NCI-H2227 (cell line): ENCODE results near the gene RANBP17.

Experiments used
- DNase-seq: peaks from one replicate; lab custom pipeline; 2025; ENCODE audit not compliant: unreplicated experiment; lab: John Stamatoyannopoulos, UW

Gene RANBP17

DNA sequence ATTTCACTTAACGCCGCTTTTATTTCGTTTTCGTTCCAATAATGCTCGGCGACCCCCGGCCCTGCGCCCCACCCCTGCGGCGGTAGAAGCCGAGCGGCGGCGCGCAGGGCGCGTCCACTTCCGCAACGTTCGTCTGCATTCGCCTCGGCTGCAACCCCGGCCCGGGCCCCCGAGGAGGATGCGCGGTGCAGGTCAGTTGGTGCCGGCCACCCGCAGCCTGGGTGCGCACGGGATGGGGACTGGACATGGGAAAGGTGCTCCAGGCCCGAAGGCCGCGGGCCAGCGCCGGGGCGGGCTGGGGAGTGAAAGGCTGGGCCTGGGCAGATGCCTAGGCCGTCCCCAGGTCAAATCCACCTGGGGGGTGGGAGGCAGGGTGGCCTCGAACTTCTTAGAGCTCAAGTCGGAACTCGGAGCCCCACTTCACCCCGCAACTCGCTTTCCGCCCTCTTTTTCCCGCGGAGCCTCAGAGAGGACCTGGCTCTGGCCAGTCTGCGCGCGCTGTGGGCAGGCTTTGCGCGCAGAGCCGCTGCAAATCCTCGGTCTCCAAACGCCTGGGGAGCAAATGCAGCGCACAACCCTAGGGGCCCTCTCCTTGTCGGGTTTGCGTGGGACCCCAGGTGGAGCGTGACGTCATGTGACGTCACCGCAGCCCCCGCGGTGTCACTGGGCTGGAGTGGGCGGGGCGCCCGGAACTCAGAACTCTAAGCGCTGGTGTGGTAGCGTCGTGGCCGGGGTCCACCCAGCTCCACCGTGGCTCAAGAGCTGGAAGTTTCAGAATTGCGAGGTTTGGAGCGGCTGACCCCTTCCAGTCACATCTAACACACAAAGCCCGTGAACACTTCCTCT, 450.5 kb downstream of the RANBP17 start:
- DNase-seq: no peak

DNA sequence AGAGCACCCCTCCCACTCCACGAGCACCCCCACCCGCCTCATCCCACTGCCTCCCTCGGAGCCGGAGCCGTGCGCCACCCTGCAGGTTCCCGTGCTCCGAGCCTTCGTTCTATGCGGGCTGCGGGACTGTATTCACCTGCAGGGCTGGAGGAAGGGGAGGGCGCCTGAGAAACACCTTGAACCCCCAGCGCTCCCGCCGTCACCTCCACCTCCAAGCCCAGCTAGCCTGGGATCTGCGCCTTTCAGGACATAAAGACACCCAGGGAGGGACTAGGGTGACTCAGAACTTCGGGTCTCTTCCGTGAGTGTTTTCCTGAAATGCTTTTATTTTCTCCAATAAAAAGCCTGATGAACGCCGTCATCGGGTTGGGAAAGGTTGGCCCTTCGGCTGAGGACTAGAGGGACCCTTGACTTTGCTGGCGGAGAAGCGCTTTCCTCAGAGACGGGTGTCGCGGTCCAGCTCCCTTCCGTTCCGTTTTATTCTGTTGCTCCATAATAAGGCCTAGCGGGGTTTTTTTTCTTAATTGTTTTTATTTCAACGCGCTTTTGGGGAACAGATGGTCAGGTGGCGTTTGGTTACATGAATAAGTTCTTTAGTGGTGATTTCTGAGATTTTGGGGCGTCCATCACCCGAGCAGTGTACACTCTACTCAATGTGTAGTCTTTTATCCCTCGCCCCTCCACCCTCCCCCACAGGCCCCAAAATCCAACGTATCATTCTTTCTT, 451.8 kb downstream of the RANBP17 start:
- DNase-seq: no peak

DNA sequence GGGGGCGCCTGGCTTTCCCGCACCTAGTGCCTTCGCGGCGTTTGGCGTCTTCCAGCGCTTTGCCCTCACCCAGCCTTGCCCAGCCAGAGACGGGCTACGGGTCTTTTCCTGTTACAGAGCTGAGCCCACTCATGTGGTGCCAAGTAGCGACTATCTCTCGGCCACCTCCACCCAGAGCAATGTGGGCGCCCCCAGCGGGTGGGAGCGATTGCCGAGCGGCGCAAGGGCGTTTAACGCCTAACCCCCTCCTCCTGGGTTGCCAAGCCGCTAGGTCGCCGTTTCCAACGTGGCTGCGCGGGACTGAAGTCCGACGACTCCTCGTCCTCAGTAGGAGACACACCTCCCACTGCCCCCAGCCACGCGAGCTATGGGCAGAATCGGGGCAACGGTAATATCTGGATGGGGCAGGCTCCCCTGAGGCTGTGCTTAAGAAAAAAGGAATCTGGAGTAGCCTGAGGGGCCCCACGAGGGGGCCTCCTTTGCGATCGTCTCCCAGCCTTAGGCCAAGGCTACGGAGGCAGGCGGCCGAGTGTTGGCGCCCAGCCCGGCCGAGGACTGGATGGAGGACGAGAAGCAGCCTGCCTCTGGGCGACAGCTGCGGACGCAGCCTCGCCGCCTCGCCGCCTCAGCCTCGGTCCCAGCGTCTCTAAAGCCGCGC, 453.0 kb downstream of the RANBP17 start:
- no peak for DNase-seq

DNA sequence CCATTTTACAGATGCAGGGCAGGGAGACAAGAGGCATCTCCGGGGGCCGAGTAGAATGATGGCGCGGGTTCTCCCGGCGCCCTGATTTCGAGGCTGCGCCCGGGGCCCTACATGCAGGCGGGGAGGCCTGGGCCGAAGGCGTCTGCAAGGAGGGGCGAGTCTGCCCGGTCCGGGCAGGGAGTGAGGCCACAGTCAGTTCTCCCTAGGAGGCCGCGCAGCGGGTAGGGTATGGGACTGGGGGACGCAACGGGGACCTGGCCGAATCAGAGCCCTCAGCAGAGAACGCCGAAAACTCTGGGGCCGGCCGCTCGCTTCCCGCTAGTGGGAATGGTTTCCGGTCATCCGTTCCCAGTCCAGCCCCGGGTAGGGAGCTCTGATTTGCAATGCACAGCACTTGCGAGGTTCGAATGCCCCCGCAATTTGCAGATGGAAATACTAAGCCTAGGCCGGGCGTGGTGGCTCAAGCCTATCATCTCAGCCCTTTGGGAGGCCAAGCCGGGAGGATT, 453.6 kb downstream of the RANBP17 start:
- no peak for DNase-seq

DNA sequence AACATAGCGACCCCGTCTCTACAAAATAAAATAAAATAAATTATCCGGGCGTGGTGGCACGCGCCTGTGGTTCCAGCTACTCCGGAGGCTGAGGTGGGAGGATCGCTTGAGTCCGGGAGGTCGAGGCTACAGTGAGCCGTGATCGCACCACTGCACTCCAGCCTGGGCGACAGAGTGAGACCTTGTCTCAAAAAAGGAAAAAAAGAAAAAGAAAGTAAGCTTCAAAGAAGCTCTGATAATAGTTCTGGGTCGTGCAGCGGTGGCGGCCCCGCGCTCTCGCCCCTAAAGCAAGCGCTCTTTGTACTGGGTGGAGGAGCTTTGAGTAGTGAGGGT, 454.1 kb downstream of the RANBP17 start:
- DNase-seq: no peak

DNA sequence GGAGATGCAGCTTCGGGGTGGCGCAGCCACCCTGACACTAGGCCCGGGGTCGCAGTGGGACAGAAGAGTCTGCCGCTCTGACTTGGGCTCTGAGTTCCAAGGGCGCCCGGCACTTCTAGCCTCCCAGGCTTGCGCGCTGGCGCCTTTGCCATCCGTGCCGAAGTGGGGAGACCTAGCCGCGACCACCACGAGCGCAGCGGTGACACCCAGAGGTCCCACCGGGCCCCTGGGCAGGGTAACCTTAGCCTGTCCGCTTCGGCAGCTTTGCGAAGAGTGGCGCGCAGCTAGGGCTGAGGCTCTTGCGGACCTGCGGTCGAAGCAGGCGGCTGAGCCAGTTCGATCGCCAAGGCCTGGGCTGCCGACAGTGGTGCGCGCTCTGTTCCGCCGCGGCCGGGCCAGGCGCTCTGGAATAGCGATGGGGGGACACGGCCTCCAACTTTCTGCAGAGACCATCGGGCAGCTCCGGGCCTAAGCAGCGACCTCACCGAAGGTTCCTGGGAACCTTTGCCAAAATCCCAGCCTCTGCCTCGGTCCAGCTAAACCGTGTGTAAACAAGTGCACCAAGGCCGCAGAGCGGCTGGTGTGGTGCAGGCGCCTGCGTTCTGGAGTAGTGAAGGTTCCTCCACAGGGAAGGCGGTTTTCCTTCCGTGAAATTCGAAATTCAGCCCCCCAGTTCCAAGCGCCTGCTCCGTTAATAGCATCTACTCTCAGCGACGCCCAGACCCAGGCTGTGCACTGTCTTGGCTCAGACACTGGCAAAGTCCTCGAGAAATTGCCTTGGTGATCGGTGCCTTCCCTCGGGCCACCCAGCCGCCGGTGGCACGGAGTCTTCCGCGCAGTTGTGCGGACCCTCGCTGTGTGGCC, 454.7 kb downstream of the RANBP17 start:
- DNase-seq: no peak

DNA sequence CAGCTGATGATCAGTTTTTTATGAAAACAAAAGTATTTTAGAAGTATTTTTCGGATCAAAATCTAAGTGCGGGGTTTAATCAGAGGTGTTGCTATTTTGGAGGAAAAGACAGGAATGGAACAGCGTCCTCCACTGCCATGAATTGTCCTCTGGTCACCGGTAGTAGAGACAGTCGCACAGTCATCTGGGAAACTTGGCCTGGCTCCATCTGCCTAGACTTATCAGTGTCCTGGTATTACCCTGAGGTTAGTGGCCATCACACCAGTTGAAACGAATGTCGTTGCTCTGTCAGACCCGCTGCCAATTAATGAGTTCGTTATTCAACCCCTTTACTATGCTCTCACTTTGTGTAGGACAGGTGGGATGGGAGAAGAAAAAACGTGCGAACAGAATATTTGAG, 455.4 kb downstream of the RANBP17 start:
- no peak for DNase-seq

DNA sequence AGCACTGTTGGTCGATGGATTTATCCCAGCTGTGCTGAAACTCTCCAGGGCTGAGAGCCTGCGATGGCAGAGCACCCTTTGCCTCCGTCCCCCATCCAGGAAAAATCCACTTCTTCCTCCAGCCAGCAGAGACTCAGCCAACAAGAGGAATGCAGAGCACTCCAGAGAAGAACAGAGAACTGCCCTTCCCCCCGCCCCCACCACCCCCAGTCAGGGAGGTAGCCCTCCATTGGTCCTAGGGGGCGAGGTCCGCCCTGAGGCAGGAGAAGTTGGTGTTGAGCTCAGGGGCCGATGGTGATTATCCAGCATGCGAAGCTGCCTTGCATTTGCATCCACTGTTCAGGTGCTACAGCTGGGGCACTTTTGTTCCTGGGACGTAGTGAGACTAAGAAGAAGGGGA, 456.2 kb downstream of the RANBP17 start:
- DNase-seq: no peak

DNA sequence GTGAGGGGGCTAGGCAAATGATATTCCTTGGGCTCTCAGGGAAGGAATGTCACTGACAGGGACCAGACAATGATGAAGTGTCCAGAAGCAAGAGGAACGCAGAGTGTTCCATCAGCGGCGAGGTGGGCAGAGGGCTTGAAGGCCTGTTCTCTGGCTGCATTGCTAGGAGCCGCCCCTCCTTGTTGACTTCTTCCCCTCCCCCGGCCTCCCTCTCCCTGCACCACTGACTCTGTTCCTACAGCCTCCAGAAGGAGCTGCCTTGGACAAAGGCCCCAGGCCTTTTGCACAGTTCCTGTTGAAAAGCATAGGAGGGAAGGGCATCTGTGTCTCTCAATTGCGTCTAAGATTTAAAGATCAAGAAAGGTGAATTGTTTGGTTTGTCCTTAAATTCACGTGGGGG, 459.6 kb downstream of the RANBP17 start:
- no peak for DNase-seq

DNA sequence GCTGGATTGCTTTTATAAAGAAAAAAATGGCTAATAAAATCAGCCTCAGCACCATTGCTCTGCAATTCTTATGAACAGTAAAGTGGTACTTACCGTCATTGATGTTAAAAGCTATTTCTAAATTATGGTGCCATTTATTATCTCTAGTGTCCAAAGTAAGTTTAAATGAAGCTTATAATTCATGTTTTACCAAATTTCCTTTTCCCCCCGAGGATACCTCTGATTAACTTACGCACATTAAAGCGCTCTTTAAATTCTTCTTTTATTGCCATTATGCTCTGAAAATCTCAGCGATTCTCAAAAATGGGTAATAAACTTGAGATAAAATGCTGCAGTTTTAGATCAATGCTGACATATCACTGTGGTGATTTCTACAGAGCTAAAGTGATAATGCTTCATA, 460.7 kb downstream of the RANBP17 start:
- DNase-seq: no peak

DNA sequence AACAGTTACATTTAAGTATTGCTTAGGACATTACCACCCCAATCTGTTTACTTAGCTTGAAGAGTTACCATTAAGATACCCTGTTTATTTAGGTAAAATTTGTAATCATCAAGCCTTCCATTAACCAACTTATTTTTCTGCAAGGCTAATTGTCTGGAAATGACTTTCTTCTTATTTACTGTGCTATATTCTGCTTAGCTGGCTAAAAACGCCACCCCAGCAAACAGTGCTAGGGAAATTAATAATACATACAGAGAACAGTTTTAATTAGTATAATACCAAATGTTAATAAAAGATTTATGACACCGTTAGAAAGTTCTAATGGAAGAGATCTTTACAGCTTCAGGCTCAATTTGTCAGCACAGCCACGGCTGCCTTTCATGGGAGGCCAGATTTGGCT, 461.2 kb downstream of the RANBP17 start:
- no peak for DNase-seq

DNA sequence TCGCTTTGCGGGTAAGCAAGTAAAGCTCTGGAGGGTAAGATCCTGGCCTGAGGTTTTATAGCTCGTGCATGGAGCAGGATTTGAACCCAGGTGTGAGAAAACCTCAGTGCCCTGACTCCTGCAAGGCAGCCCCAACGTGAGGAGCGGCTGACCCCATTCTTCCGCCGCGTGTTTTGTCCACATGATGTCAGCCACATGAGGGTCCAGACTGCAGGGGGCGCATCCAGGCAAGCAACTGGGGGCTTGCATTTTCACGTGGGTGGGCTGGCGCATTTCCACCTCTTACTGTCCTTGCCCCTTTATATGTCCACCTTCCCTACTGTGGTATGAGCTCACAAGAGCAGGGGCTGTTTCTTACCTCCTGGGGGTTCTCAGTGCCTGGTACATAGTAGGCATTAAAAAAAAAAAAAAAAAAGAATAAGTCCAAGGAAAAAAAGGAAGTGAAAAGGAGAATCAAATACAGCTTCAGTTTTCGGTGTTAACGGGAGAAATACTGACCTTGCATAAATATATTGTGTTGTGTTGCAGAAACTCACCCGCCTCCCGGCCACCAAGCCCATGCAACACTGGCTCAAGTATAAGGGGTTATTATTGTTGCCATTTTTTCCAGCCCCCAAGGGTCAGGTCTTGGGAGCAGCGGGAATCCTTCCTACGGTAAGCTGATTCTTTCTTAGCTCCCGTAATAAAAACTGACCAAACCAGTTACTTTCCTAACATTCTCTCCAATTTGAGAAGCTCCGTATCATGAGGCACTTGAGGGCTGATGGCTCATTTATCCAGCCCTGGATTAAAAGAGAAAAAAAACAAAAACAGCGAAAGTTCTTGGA, 462.2 kb downstream of the RANBP17 start:
- DNase-seq: no peak

DNA sequence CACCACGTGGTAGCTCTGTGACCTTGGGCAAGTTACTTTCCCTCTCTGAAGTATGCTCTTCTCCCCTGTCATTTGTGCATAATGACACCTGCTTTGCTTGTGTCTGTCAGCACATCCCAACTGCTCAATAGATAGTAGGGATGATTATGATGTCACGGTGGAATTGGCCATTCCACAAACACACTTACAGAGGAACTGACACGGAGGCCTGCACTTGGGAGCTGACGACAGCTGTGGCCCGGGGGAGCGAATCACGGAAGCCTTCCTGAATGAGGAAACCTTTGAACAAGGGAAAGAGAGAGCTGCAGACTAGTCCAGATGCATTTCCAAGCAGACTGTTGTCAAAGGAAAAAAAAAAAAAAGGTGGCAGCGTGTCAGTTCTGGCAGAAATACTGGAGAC, 468.2 kb downstream of the RANBP17 start:
- no peak for DNase-seq

DNA sequence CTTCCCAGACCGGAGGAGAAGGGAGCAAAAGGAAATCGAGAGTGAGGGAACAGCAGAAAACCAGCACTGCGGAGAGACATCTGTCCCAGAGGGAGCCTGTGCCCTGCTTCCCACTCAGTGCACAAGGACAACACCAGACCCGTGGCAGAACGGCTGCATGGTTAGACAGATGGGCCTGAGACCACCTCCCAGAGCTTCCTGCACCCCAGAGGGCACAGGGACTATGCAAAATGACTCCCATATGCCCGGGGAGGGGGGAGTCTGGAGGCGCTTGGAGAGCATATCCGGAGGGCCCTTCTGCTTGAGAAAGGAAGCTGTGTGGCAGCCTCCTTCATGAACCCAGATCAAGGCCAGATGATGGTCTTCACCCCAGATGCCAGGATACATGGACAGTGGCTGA, 473.8 kb downstream of the RANBP17 start:
- no peak for DNase-seq

DNA sequence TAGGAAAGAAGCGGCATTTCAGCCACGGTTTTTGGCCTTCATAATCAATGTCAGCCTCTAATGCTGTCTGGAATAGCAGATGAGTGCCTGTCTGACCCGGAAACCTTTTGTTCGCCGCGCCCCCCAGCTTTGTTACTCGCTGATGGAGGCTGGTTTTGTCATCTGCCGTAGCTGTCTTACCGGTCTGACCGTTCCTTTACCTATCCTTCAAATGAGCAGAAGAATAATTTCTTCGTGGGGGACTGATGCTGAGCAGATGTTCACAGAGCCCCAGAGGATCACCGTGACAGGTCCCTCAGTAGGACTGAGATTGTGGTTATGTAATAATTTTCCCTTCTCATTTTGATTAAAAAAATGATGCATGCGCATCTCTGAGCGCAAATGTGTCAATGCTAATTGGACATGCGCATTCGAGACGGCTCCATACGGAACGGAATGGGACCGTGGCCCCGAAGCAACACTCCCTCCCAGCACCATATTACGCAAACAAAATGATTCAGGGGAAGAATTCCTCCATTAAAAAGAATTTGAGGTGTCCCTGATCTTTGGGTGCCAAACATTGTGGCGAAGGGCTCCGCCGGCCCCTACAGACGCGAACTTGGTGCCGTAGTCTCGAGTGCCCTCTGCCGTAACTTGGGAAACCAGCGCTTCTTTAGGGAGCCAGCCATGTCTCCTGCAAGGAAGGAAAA, 474.8 kb downstream of the RANBP17 start:
- DNase-seq: peak; percentile 59

DNA sequence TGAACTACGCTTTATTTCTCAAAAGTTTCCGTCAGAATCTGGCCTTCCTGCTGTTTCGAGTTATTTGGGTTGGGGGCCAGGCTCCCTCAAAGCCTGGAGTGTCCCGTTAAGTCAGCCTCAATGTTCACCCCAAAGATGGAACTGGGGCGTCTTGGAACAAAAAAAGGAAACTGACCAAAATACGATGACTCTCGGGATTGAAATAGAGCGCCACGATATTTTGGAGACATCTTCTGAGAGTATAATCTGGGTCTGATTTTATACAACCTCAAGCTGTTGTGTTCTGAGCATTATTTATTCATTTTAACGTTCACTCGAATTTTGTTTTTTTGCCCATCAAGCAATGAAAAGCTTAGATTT, 475.4 kb downstream of the RANBP17 start:
- no peak for DNase-seq

DNA sequence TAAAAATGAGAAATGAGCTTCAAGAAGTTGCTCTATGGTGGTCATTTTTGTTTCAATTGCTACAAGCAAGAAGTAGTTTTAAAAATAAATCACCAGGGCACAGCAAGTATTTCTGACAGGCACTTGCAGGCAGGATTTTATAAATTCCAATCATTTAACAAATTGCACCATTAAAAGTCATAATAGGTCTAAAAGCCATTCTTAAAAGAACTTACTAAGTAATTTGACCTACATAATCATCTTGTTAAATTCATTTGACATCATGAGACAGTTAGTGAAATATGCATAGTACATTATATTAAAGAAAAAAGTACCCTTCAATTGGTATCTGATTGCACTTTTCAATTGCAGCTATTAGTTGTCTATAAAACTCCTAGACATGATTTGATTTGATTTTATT, 478.2 kb downstream of the RANBP17 start:
- DNase-seq: no peak

DNA sequence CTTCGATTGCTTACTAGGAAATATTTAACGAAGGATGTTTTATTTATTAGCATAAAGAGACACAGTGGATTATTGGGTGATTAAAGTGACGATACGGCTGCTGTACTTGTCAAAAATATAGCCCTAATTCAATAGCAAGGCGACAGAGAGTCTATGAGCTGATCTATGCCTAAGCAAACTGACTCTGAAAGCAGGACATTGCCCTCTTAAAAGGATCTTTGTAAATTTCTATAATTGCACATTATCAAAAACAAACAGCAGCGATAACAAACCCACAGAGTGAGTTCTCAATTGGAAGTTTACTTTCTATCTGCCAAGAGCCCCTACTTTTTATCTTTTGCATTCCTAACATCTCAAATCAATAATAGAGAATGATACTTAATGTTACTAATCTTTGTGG, 478.7 kb downstream of the RANBP17 start:
- DNase-seq: no peak

DNA sequence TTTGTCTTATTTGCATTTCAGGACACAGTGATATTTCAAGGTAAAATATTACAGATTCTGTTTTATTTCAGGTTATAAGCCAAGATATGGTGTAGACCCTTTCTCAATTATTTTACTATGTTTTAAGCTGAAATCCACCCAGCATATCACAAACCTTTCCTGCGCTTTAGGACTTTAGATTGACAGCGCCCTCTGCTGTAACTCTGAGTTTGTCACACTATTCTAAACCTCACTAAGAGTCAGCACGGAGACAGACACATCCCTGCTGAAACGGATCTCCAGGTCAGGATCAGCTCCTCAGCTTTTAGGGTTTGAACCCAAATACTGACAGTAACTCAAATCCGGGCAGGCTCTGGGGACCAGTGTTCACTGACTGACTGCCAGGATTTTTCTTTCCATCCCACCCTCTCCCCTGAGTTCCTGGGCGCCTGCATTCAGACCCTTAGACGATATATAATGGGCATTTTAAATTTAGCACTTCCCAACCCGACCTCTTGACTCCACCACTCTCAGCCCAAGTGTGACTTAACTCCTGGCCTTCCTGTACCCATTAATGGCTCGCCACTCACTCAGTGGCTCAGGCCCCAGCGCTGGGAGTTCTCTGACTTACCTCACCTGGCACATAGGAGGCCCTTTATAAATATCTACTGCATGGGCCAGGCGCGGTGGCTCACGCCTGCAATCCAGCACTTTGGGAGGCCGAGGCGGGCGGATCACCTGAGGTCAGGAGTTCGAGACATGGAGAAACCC, 480.7 kb downstream of the RANBP17 start:
- DNase-seq: peak; percentile 71
